Tibial nerve (tissue), 4 donors: ENCODE measurements around the gene FGFR3. TPM values are rescaled to one million over a fixed set of nuclear protein-coding genes. Genes with fewer than 3 reads are reported as not detected.

Experiments
- DNase-seq, 2 donors: peaks; one replicate each; pipeline ENCODE4 v3.0.0-alpha.2; 2019; ENCODE audit warnings: low spot score in 2 of 2
- H3K27ac ChIP-seq, 4 donors: fragments of 200-600 bp; sonication (generic) in 3 of 4; one replicate each; pipeline ENCODE4 v1.5.1; 2017 to 2019; ENCODE audit warnings: mild to moderate bottlenecking in 1 of 4
- H3K27me3 ChIP-seq, 2 donors: fragments of 200-600 bp; sonication (generic) in 1 of 2; one replicate each; pipeline versions ENCODE4 v1.5.1 to v1.6.0; 2017 to 2019
- H3K36me3 ChIP-seq, 3 donors: fragments of 200-600 bp; sonication (generic); one replicate each; pipeline ENCODE4 v1.5.1; 2018 to 2019
- H3K4me1 ChIP-seq, 4 donors: fragments of 200-600 bp; sonication (generic) in 3 of 4; one replicate each; pipeline ENCODE4 v1.5.1; 2017 to 2019
- H3K4me3 ChIP-seq, 4 donors: fragments of 200-600 bp; sonication (generic) in 3 of 4; one replicate each; pipeline ENCODE4 v1.5.1; 2017 to 2019; ENCODE audit warnings: mild to moderate bottlenecking in 1 of 4, moderate library complexity in 1 of 4
- H3K9me3 ChIP-seq, 4 donors: fragments of 200-600 bp; sonication (generic) in 3 of 4; one replicate each; pipeline ENCODE4 v1.5.1; 2017 to 2019
- CTCF ChIP-seq, 5 experiments: fragments of 200-600 bp in 3 of 5; fragments of 450-650 bp in 2 of 5; sonication (generic) in 3 of 5; IDR thresholded peaks; one replicate each; pipeline ENCODE4 v1.5.1; 2016 to 2019; ENCODE audit warnings: antibody characterized with exemption in 5 of 5, mild to moderate bottlenecking in 3 of 5, moderate library complexity in 2 of 5
- EP300 ChIP-seq, 2 donors: sonication (generic); formaldehyde crosslinking; IDR thresholded peaks; one replicate each; pipeline ENCODE4 v1.6.1; 2017; ENCODE audit warnings: antibody characterized with exemption in 2 of 2, mild to moderate bottlenecking in 1 of 2
- POLR2A ChIP-seq, 2 donors: fragments of 450-650 bp; IDR thresholded peaks; one replicate each; pipeline ENCODE4 v1.6.1; 2017; ENCODE audit warnings: antibody characterized with exemption in 2 of 2, mild to moderate bottlenecking in 2 of 2, moderate library complexity in 2 of 2
- WGBS, 2 donors: methylation state at CpG; one replicate each; pipeline ENCODE4 v1.1.5; 2018; 5-methylcytosine and 5-hydroxymethylcytosine counted together
- total RNA-seq, 4 donors: library from RNA; depleted of rRNA; stranded (reverse); fragments of >200 nt; gene quantifications; one replicate each; pipeline ENCODE4 v1.1.0, GENCODE V29; 2016

The FGFR3 gene
- total RNA-seq, 4 donors from 2014 or later, result 2.7 to 11.2 (median 5.1) TPM

GRCh38 chr4:1822568-1823544 is 29.8 kb downstream of the FGFR3 start:
- no peak overlapping the region for H3K4me3 ChIP-seq
- WGBS, 2 donors, result 88 to 93% methylated on average over 28 to 36 of the region's 37 CpGs
- DNase-seq, result no peak
- H3K9me3 ChIP-seq, result no peaks in the 10 kb centered on the region
- H3K36me3 ChIP-seq, result peaks cover 0 to 91% (median 8%) of the 10 kb centered on the region in 3 donors
- H3K4me1 ChIP-seq, result no peaks in the 10 kb centered on the region
- no peak overlapping the region for H3K27ac ChIP-seq
- TF ChIP-seq CTCF (IDR thresholded peaks at IDR 0.05) (no peak), POLR2A (IDR thresholded peaks at IDR 0.05) (no peak), EP300 (IDR thresholded peaks at IDR 0.05) (no peak)
- no peaks in the 10 kb centered on the region for H3K27me3 ChIP-seq

GRCh38 chr4:1823545-1823932 is 30.4 kb downstream of the FGFR3 start:
- TF ChIP-seq EP300 (IDR thresholded peaks at IDR 0.05) (no peak), CTCF (IDR thresholded peaks at IDR 0.05) (no peak), POLR2A (IDR thresholded peaks at IDR 0.05) (no peak)
- Histone ChIP-seq H3K4me3 (no peak overlapping the region), H3K4me1 (no peaks in the 10 kb centered on the region), H3K36me3 (peaks cover 0 to 85% (median 8%) of the 10 kb centered on the region in 3 donors), H3K27ac (no peak overlapping the region), H3K27me3 (no peaks in the 10 kb centered on the region), H3K9me3 (no peaks in the 10 kb centered on the region)
- 94 to 95% methylated on average over 9 to 12 of the region's 12 CpGs for WGBS, 2 donors
- DNase-seq, result no peak

- Histone ChIP-seq H3K27me3 (no peaks in the 10 kb centered on the region), H3K4me1 (no peaks in the 10 kb centered on the region), H3K36me3 (peaks cover 0 to 75% (median 8%) of the 10 kb centered on the region in 3 donors), H3K9me3 (no peaks in the 10 kb centered on the region), H3K4me3 (no peak overlapping the region), H3K27ac (no peak overlapping the region)
- TF ChIP-seq CTCF (IDR thresholded peaks at IDR 0.05) (no peak), POLR2A (IDR thresholded peaks at IDR 0.05) (no peak), EP300 (IDR thresholded peaks at IDR 0.05) (no peak)
- DNase-seq, result no peak
- WGBS, 2 donors, result 77 to 86% methylated on average over 11 of the region's 11 CpGs
Observed at GRCh38 chr4:1824746-1825145, 31.7 kb downstream of the FGFR3 start.

- no peak for TF ChIP-seq CTCF (IDR thresholded peaks at IDR 0.05)
- TF ChIP-seq EP300 (IDR thresholded peaks at IDR 0.05), result no peak
- TF ChIP-seq POLR2A (IDR thresholded peaks at IDR 0.05), result no peak
- Histone ChIP-seq H3K27me3 (no peaks in the 10 kb centered on the region), H3K27ac (no peak overlapping the region), H3K9me3 (no peaks in the 10 kb centered on the region), H3K4me1 (no peaks in the 10 kb centered on the region), H3K36me3 (peaks cover 0 to 71% (median 8%) of the 10 kb centered on the region in 3 donors), H3K4me3 (no peak overlapping the region)
- WGBS, 2 donors, result 68 to 71% methylated on average over 19 of the region's 19 CpGs
- DNase-seq, result no peak
Observed at GRCh38 chr4:1825326-1825725, 32.2 kb downstream of the FGFR3 start.
